Peyer's patch (tissue), 4 donors: Measurements from ENCODE around the gene C2CD4C. TPM values are rescaled to one million over a fixed set of nuclear protein-coding genes. Genes with fewer than 3 reads are reported as not detected.
A peak's percentile ranks its signal among the peaks of the same experiment; 100 is the strongest.

Experiments
- DNase-seq, 3 donors: peaks; one replicate each; pipeline ENCODE4 v3.0.0-alpha.2; 2017 to 2019
- H3K27ac ChIP-seq, 4 donors: fragments of 200-600 bp; sonication (generic); one replicate each; pipeline ENCODE4 v1.5.1; 2016 to 2019
- H3K27me3 ChIP-seq, 2 donors: fragments of 200-600 bp; sonication (generic); one replicate each; pipeline ENCODE4 v1.5.1; 2019
- H3K36me3 ChIP-seq, 3 donors: fragments of 200-600 bp; sonication (generic); one replicate each; pipeline ENCODE4 v1.5.1; 2016 to 2019
- H3K4me1 ChIP-seq, 4 donors: fragments of 200-600 bp; sonication (generic); one replicate each; pipeline ENCODE4 v1.5.1; 2016 to 2019
- H3K4me3 ChIP-seq, 4 donors: fragments of 200-600 bp; sonication (generic); 1 replicate in 3 of 4; 2 replicates in 1 of 4; pipeline ENCODE4 v1.5.1; 2016 to 2019; ENCODE audit warnings: mild to moderate bottlenecking in 1 of 4
- H3K9me3 ChIP-seq, 4 donors: fragments of 200-600 bp; sonication (generic); one replicate each; pipeline ENCODE4 v1.5.1; 2016 to 2019; ENCODE audit warnings: mild to moderate bottlenecking in 1 of 4
- CTCF ChIP-seq, 6 experiments: fragments of 450-650 bp in 4 of 6; fragments of 200-600 bp in 2 of 6; sonication (generic) in 1 of 6; IDR thresholded peaks; one replicate each; pipeline ENCODE4 v1.5.1; 2017 to 2019; ENCODE audit warnings: antibody characterized with exemption in 6 of 6, mild to moderate bottlenecking in 3 of 6, moderate library complexity in 1 of 6
- POLR2A ChIP-seq, 2 donors: fragments of 450-650 bp; IDR thresholded peaks; one replicate each; pipeline ENCODE4 v1.5.1; 2017; ENCODE audit warnings: antibody characterized with exemption in 2 of 2, mild to moderate bottlenecking in 2 of 2, moderate library complexity in 2 of 2
- total RNA-seq, 4 donors: library from RNA; depleted of rRNA; stranded (reverse); fragments of >200 nt; gene quantifications; one replicate each; pipeline ENCODE4 v1.1.0, GENCODE V29; 2016

The C2CD4C gene
- total RNA-seq, 4 donors from 2014 or later: 0.47 to 0.80 TPM; not detected in 2

DNA sequence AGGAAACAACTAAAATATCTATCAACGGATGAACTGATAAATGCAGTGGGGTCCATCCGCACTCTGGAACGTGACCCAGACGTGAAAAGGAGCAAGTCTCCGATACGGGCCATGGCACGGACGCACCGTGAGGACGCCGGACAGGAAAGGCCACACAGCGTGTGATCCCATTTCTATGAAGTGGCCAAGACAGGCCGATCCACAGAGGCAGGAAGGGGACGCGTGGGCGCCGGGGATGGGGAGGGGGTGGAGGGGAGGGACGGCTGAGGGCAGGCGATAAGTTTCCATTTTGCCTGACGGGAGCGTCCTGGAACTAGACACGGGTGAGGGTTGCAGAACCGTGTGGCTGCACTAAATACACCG lies 38.1 kb upstream of the C2CD4C start:
- H3K4me3 ChIP-seq: no peak overlapping the region
- H3K27me3 ChIP-seq: no peaks in the 10 kb centered on the region
- no peak for DNase-seq
- TF ChIP-seq POLR2A (IDR thresholded peaks at IDR 0.05): no peak
- no peak for TF ChIP-seq CTCF (IDR thresholded peaks at IDR 0.05)
- H3K9me3 ChIP-seq: no peaks in the 10 kb centered on the region
- H3K36me3 ChIP-seq: no peaks in the 10 kb centered on the region
- peaks cover 0 to 7% (median 0%) of the 10 kb centered on the region in 4 donors for H3K4me1 ChIP-seq
- H3K27ac ChIP-seq: no peak overlapping the region

DNA sequence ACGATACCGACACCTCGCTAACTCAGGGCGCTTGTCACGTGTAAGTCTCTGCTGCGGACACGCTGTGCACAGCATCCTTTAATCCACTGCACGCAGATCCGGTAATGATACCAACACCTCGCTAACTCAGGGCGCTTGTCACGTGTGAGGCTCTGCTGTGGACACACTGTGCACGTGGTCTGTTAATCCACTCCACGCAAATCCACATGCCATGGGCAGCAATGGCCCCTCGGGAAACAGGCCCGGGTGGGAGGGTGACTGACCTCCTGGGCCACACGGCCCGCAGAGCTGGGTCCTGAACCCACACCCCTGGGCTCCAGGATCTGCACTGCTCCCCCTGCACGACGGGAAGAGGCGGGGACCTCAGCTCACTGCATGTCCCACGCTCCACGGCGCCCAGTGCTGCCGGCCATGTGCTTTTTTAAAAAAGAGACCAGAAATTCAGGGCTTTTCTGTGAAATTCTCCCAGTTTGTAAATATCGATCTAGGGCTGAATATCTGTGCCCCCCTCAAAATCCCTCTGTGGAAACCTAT lies 35.8 kb upstream of the C2CD4C start:
- Histone ChIP-seq H3K4me1 (peaks cover 0 to 7% (median 0%) of the 10 kb centered on the region in 4 donors), H3K4me3 (no peak overlapping the region), H3K27ac (no peak overlapping the region), H3K27me3 (no peaks in the 10 kb centered on the region), H3K9me3 (no peaks in the 10 kb centered on the region), H3K36me3 (no peaks in the 10 kb centered on the region)
- DNase-seq: peak in 1 of 3 donors; percentile 39
- TF ChIP-seq POLR2A (IDR thresholded peaks at IDR 0.05): no peak
- no peak for TF ChIP-seq CTCF (IDR thresholded peaks at IDR 0.05)

DNA sequence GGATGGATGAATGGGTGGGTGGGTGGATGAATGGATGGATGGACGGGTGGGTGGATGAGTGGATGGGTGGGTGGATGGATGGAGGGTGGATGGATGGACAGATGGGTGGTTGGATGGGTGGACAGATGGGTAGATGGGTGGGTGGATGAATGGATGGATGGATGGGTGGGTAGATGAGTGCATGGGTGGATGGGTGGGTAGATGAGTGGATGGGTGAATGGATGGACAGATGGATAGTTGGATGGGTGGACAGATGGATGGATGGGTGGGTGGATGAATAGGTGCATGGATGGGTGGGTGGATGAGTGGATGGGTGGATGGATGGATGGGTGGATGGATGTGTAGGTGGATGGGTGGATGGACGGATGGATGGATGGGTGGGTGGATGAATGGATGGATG lies 34.1 kb upstream of the C2CD4C start:
- Histone ChIP-seq H3K4me1 (peaks cover 0 to 1% (median 0%) of the 10 kb centered on the region in 4 donors), H3K27ac (no peak overlapping the region), H3K4me3 (no peak overlapping the region), H3K36me3 (no peaks in the 10 kb centered on the region), H3K9me3 (no peaks in the 10 kb centered on the region), H3K27me3 (no peaks in the 10 kb centered on the region)
- TF ChIP-seq CTCF (IDR thresholded peaks at IDR 0.05) (no peak), POLR2A (IDR thresholded peaks at IDR 0.05) (no peak)
- DNase-seq: no peak

DNA sequence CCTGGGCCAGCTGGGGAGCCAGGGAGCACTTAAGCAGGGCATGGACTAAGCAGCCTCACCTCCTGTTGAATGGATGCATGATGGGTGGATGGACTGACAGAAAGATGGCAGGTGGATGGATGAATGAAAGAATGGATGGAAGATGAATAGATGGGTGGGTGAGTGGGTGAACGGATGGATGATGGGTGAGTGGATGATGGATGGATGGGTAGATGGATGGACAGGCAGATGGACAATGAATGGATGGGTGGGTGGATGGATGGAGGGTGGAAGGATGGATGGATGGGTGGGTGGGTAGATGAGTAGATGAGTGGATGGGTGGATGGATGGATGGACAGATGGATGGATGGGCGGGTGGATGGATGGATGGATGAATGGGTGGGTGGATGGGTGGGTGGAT lies 33.1 kb upstream of the C2CD4C start:
- no peaks in the 10 kb centered on the region for H3K36me3 ChIP-seq
- no peak overlapping the region for H3K27ac ChIP-seq
- H3K9me3 ChIP-seq: no peaks in the 10 kb centered on the region
- no peaks in the 10 kb centered on the region for H3K4me1 ChIP-seq
- DNase-seq: no peak
- H3K27me3 ChIP-seq: no peaks in the 10 kb centered on the region
- no peak overlapping the region for H3K4me3 ChIP-seq
- TF ChIP-seq CTCF (IDR thresholded peaks at IDR 0.05) (no peak), POLR2A (IDR thresholded peaks at IDR 0.05) (no peak)

DNA sequence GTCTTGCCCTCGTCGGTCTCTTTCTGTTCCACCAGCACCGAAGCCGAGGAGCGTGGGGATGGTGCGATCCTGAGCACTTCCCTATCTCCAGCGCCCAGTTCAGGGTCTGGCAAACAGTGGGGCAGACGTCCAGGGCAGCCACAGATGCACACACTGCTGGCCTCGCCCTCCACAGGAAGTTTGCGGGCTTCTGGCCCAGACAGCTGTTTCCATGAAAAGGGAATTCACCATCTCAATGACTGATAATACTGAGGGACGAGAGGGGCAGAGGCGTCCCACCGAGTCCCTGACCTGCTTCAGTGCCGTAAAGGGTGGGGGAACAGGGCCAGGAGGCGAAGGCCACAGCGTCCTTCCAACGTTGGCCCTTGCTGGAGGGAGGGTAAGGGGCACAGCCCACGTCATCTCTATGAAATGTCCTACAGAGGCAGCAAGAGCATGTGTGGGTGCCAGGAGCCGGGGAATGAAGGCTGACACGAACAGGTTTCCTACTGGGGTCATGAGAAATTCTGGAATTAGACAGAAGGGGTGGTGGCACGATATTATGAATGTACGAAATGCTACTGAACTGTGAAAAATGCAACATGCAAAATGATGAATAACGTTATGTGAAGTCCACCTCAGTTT lies 32.4 kb upstream of the C2CD4C start:
- TF ChIP-seq POLR2A (IDR thresholded peaks at IDR 0.05) (no peak), CTCF (IDR thresholded peaks at IDR 0.05) (no peak)
- DNase-seq: no peak
- H3K4me3 ChIP-seq: no peak overlapping the region
- H3K27me3 ChIP-seq: no peaks in the 10 kb centered on the region
- no peak overlapping the region for H3K27ac ChIP-seq
- no peaks in the 10 kb centered on the region for H3K4me1 ChIP-seq
- H3K9me3 ChIP-seq: no peaks in the 10 kb centered on the region
- no peaks in the 10 kb centered on the region for H3K36me3 ChIP-seq
